Neuronal stem cell (in vitro differentiated cells): ENCODE measurements around the gene MYO3B.
A peak's percentile ranks its signal among the peaks of the same experiment; 100 is the strongest.

Source experiments
- DNase-seq: peaks from one replicate; pipeline ENCODE4 v3.0.0-alpha.2; 2013; ENCODE audit warnings: low spot score
- H2AFZ ChIP-seq: one replicate; pipeline ENCODE4 v1.6.1; 2013; ENCODE audit warnings: mild to moderate bottlenecking, low read length, inconsistent platforms
- H2AK5ac ChIP-seq: 2 replicates; pipeline ENCODE4 v1.6.1; 2013; ENCODE audit warnings: low read depth, mild to moderate bottlenecking, inconsistent platforms, low read length, moderate library complexity, mixed read lengths
- H2BK120ac ChIP-seq: 2 replicates; pipeline ENCODE4 v1.6.1; 2013; ENCODE audit warnings: low read depth, mild to moderate bottlenecking, inconsistent platforms, low read length, moderate library complexity, mixed read lengths
- H2BK12ac ChIP-seq: one replicate; pipeline ENCODE4 v1.6.1; 2013; ENCODE audit warnings: low read length, inconsistent platforms
- H2BK15ac ChIP-seq: 2 replicates; pipeline ENCODE4 v1.6.1; 2013; ENCODE audit warnings: mild to moderate bottlenecking, low read length, inconsistent platforms, mixed read lengths
- H2BK5ac ChIP-seq: one replicate; pipeline ENCODE4 v1.6.1; 2013; ENCODE audit warnings: inconsistent platforms, mild to moderate bottlenecking, low read length, moderate library complexity
- H3K14ac ChIP-seq: one replicate; pipeline ENCODE4 v1.6.1; 2013; ENCODE audit warnings: low read length, inconsistent platforms
- H3K18ac ChIP-seq: 2 replicates; pipeline ENCODE4 v1.6.1; 2013; ENCODE audit warnings: low read length, inconsistent platforms
- H3K23ac ChIP-seq: 2 replicates; pipeline ENCODE4 v1.6.1; 2013; ENCODE audit warnings: low read depth, mild to moderate bottlenecking, mixed read lengths, low read length, inconsistent platforms; ENCODE audit not compliant: poor library complexity
- H3K27ac ChIP-seq: replicated peaks from 3 replicates; pipeline ENCODE4 v1.5.1; 2013; ENCODE audit warnings: low read length, inconsistent platforms
- H3K27me3 ChIP-seq, 3 experiments: 2 replicates each; pipeline ENCODE4 v1.6.1; 2013; ENCODE audit warnings: low read length in 3 of 3, mild to moderate bottlenecking in 2 of 3, inconsistent platforms in 1 of 3, low read depth in 1 of 3, mixed read lengths in 1 of 3, moderate library complexity in 1 of 3; ENCODE audit not compliant: control insufficient read depth in 3 of 3, insufficient read depth in 3 of 3
- H3K36me3 ChIP-seq, 2 donors: replicated peaks in 1 of 2; 2 replicates each; pipeline ENCODE4 v1.6.1; 2013; ENCODE audit warnings: low read length in 2 of 2; ENCODE audit not compliant: control insufficient read depth in 2 of 2, insufficient read depth in 2 of 2
- H3K4ac ChIP-seq: 2 replicates; pipeline ENCODE4 v1.6.1; 2013; ENCODE audit warnings: inconsistent platforms, mild to moderate bottlenecking, low read length, moderate library complexity
- H3K4me1 ChIP-seq, 2 donors: 1 replicate in 1 of 2; 2 replicates in 1 of 2; pipeline ENCODE4 v1.6.1; 2013; ENCODE audit warnings: low read length in 2 of 2, low read depth in 1 of 2; ENCODE audit not compliant: control insufficient read depth in 2 of 2, insufficient read depth in 1 of 2
- H3K4me2 ChIP-seq: one replicate; pipeline ENCODE4 v1.6.1; 2013; ENCODE audit warnings: mild to moderate bottlenecking, low read length, inconsistent platforms; ENCODE audit not compliant: insufficient read depth, poor library complexity, severe bottlenecking
- H3K4me3 ChIP-seq, 2 donors: 2 replicates each; pipeline ENCODE4 v1.5.1; 2013; ENCODE audit warnings: low read length in 2 of 2, mild to moderate bottlenecking in 2 of 2, inconsistent platforms in 1 of 2, moderate library complexity in 1 of 2
- H3K79me1 ChIP-seq: one replicate; pipeline ENCODE4 v1.6.1; 2013; ENCODE audit warnings: low read depth, mild to moderate bottlenecking, inconsistent platforms, low read length, moderate library complexity
- H3K9ac ChIP-seq: one replicate; pipeline ENCODE4 v1.6.1; 2013; ENCODE audit warnings: mild to moderate bottlenecking, low read depth, low read length, inconsistent platforms; ENCODE audit not compliant: poor library complexity
- H3K9me3 ChIP-seq, 2 donors: replicated peaks in 1 of 2; 2 replicates each; pipeline versions ENCODE3 to v1.6.1; 2013; ENCODE audit warnings: low read length in 2 of 2, mild to moderate bottlenecking in 2 of 2, inconsistent platforms in 1 of 2, low read depth in 1 of 2, mixed read lengths in 1 of 2, moderate library complexity in 1 of 2; ENCODE audit not compliant: control insufficient read depth in 2 of 2, insufficient read depth in 1 of 2
- H4K8ac ChIP-seq: one replicate; pipeline ENCODE4 v1.6.1; 2013; ENCODE audit warnings: low read depth, mild to moderate bottlenecking, inconsistent platforms, low read length, moderate library complexity
- H4K91ac ChIP-seq: one replicate; pipeline ENCODE4 v1.6.1; 2013; ENCODE audit warnings: low read length, low read depth, mild to moderate bottlenecking, inconsistent platforms; ENCODE audit not compliant: poor library complexity
- WGBS, 2 donors: extraction: QIAGEN DNeasy Blood & Tissue Kit; methylation state at CpG; one replicate each; pipeline ENCODE4 v1.1.7; 2013; ENCODE audit warnings: missing lambda C conversion rate in 2 of 2, mixed read lengths in 1 of 2; ENCODE audit not compliant: insufficient read length in 2 of 2, insufficient replicate concordance in 1 of 2; ENCODE audit errors: extremely low coverage in 2 of 2; 5-methylcytosine and 5-hydroxymethylcytosine counted together

MYO3B gene

GRCh38 chr2:170679607-170680079 is 501.7 kb downstream of the MYO3B start:
- Histone ChIP-seq H3K36me3 (peaks cover 0 to 1% of the 10 kb centered on the region in 2 donors), H3K27me3 (peaks cover 0 to 6% (median 0%) of the 10 kb centered on the region in 3 experiments), H4K91ac (no peak overlapping the region), H3K4me2 (no peak overlapping the region), H3K4ac (no peak overlapping the region), H2BK15ac (peak overlapping the region; percentile 55), H2AFZ (no peak overlapping the region), H3K18ac (peak overlapping the region; percentile 78), H3K79me1 (no peaks in the 10 kb centered on the region), H3K9ac (no peak overlapping the region), H2BK12ac (no peak overlapping the region), H3K23ac (no peak overlapping the region), H3K27ac (no peak overlapping the region), H2BK120ac (no peak overlapping the region), H2AK5ac (no peak overlapping the region), H2BK5ac (no peak overlapping the region), H3K14ac (peak overlapping the region; percentile 50), H3K4me1 (peaks cover 0 to 7% of the 10 kb centered on the region in 2 donors), H4K8ac (no peak overlapping the region), H3K4me3 (no peak overlapping the region), H3K9me3 (no peaks in the 10 kb centered on the region)
- no CpG with 5 or more reads among the region's 5 CpGs for WGBS, 2 donors
- DNase-seq: no peak

GRCh38 chr2:170680172-170680941 is 502.4 kb downstream of the MYO3B start:
- H3K4me1 ChIP-seq: peaks cover 0 to 7% of the 10 kb centered on the region in 2 donors
- no peak for DNase-seq

GRCh38 chr2:170681311-170681710 is 503.4 kb downstream of the MYO3B start:
- Histone ChIP-seq H3K23ac (no peak overlapping the region), H3K4ac (no peak overlapping the region), H3K27me3 (peaks cover 0 to 6% (median 0%) of the 10 kb centered on the region in 3 experiments), H2BK12ac (no peak overlapping the region), H3K4me2 (no peak overlapping the region), H4K8ac (no peak overlapping the region), H3K4me1 (peaks cover 0 to 7% of the 10 kb centered on the region in 2 donors), H3K36me3 (peaks cover 0 to 1% of the 10 kb centered on the region in 2 donors), H2AFZ (no peak overlapping the region), H3K18ac (no peak overlapping the region), H3K9me3 (no peaks in the 10 kb centered on the region), H2BK15ac (no peak overlapping the region), H3K9ac (no peak overlapping the region), H3K4me3 (no peak overlapping the region), H2BK5ac (no peak overlapping the region), H4K91ac (no peak overlapping the region), H2AK5ac (no peak overlapping the region), H3K14ac (no peak overlapping the region), H3K79me1 (no peaks in the 10 kb centered on the region), H3K27ac (no peak overlapping the region), H2BK120ac (no peak overlapping the region)
- no CpG with 5 or more reads among the region's 1 CpG for WGBS, 2 donors
- DNase-seq: no peak

More at GRCh38 chr2:170680172-170680941, 502.4 kb downstream of the MYO3B start:
- Histone ChIP-seq H4K91ac (no peak overlapping the region), H3K9me3 (no peaks in the 10 kb centered on the region), H3K36me3 (peaks cover 0 to 1% of the 10 kb centered on the region in 2 donors), H3K18ac (no peak overlapping the region), H3K79me1 (no peaks in the 10 kb centered on the region), H2BK5ac (no peak overlapping the region), H3K9ac (no peak overlapping the region), H3K4ac (no peak overlapping the region), H2AK5ac (no peak overlapping the region), H3K4me3 (no peak overlapping the region), H3K14ac (no peak overlapping the region), H2BK120ac (no peak overlapping the region), H2AFZ (no peak overlapping the region), H3K27me3 (peaks cover 0 to 6% (median 0%) of the 10 kb centered on the region in 3 experiments), H2BK12ac (no peak overlapping the region), H2BK15ac (no peak overlapping the region), H3K27ac (no peak overlapping the region), H3K23ac (no peak overlapping the region), H4K8ac (no peak overlapping the region), H3K4me2 (no peak overlapping the region)
- no CpG with 5 or more reads among the region's 2 CpGs for WGBS, 2 donors

GRCh38 chr2:170685591-170685990 is 507.6 kb downstream of the MYO3B start:
- H4K8ac ChIP-seq: no peak overlapping the region
- H3K4me2 ChIP-seq: no peak overlapping the region
- H3K14ac ChIP-seq: no peak overlapping the region
- H3K4ac ChIP-seq: no peak overlapping the region
- no peak overlapping the region for H3K23ac ChIP-seq
- H3K9ac ChIP-seq: no peak overlapping the region
- H3K4me1 ChIP-seq: peaks cover 0 to under 1% of the 10 kb centered on the region in 2 donors
- H2AFZ ChIP-seq: no peak overlapping the region
- no peak for DNase-seq
- no peak overlapping the region for H2BK120ac ChIP-seq
- no CpG with 5 or more reads among the region's 4 CpGs for WGBS, 2 donors
- no peak overlapping the region for H3K27ac ChIP-seq
- H2BK12ac ChIP-seq: no peak overlapping the region
- no peak overlapping the region for H3K4me3 ChIP-seq
- no peak overlapping the region for H2BK15ac ChIP-seq
- no peaks in the 10 kb centered on the region for H3K36me3 ChIP-seq
- no peak overlapping the region for H2AK5ac ChIP-seq
- H3K18ac ChIP-seq: no peak overlapping the region
- no peaks in the 10 kb centered on the region for H3K9me3 ChIP-seq
- H3K79me1 ChIP-seq: no peaks in the 10 kb centered on the region
- H3K27me3 ChIP-seq: peaks cover 0 to 9% (median 0%) of the 10 kb centered on the region in 3 experiments
- no peak overlapping the region for H2BK5ac ChIP-seq
- no peak overlapping the region for H4K91ac ChIP-seq
